Common myeloid progenitor, CD34-positive (primary cell): ENCODE results near the gene ITPR2.
"Not testable (repeated sequence)": the region's sequence is repeated elsewhere in the genome, so short reads cannot be mapped to it uniquely, and the experiment has no call there.

Source experiments
- CTCF ChIA-PET: fragments of 350-600 bp; sonication (Branson Sonifier 250); formaldehyde crosslinking; loops from one replicate; lab custom pipeline; 2021; ENCODE audit warnings: antibody characterized with exemption; lab: Charles Lee
- POLR2A ChIA-PET: fragments of 350-600 bp; sonication (Branson Sonifier 250); formaldehyde crosslinking; loops from one replicate; lab custom pipeline; 2021; ENCODE audit warnings: antibody characterized with exemption; lab: Charles Lee
- DNase-seq, 3 donors: peaks; one replicate each; pipeline versions ENCODE4 v3.0.0 to v3.0.0-alpha.2; 2013
- H3K27ac ChIP-seq, 2 experiments: 1 replicate in 1 of 2; 2 replicates in 1 of 2; pipeline ENCODE4 v1.7.0; 2013; ENCODE audit warnings: inconsistent platforms in 2 of 2, low read length in 2 of 2, mild to moderate bottlenecking in 2 of 2, low read depth in 1 of 2, moderate library complexity in 1 of 2; ENCODE audit not compliant: severe bottlenecking in 2 of 2, insufficient read depth in 1 of 2, poor library complexity in 1 of 2
- H3K27me3 ChIP-seq, 5 experiments: replicated peaks in 2 of 5; 1 replicate in 3 of 5; 2 replicates in 2 of 5; pipeline versions ENCODE4 v1.6.1 to v1.7.0; 2013; ENCODE audit warnings: low read length in 4 of 5, mild to moderate bottlenecking in 2 of 5, moderate library complexity in 2 of 5, inconsistent platforms in 1 of 5; ENCODE audit not compliant: insufficient read depth in 5 of 5, control insufficient read depth in 4 of 5
- H3K36me3 ChIP-seq, 4 experiments: 1 replicate in 2 of 4; 2 replicates in 2 of 4; pipeline versions ENCODE4 v1.6.1 to v1.7.0; 2013; ENCODE audit warnings: low read length in 3 of 4, control low read depth in 1 of 4, mild to moderate bottlenecking in 1 of 4; ENCODE audit not compliant: control insufficient read depth in 4 of 4, insufficient read depth in 4 of 4
- H3K4me1 ChIP-seq, 4 experiments: 1 replicate in 3 of 4; 2 replicates in 1 of 4; pipeline versions ENCODE4 v1.6.1 to v1.7.1; 2013; ENCODE audit warnings: low read length in 3 of 4, mild to moderate bottlenecking in 3 of 4, control low read depth in 1 of 4, inconsistent platforms in 1 of 4, moderate library complexity in 1 of 4; ENCODE audit not compliant: control insufficient read depth in 4 of 4, insufficient read depth in 4 of 4; ENCODE audit errors: control extremely low read depth in 1 of 4
- H3K4me3 ChIP-seq, 7 experiments: 1 replicate in 4 of 7; 2 replicates in 3 of 7; pipeline versions ENCODE4 v1.5.1 to v1.7.0; 2013; ENCODE audit warnings: mild to moderate bottlenecking in 7 of 7, low read length in 6 of 7, moderate library complexity in 6 of 7, inconsistent platforms in 2 of 7, low read depth in 2 of 7, control low read depth in 1 of 7; ENCODE audit not compliant: insufficient read depth in 4 of 7, control insufficient read depth in 1 of 7; ENCODE audit errors: extremely low read depth in 1 of 7
- H3K9me3 ChIP-seq, 5 experiments: 1 replicate in 4 of 5; 2 replicates in 1 of 5; pipeline versions ENCODE4 v1.6.1 to v1.7.1; 2013; ENCODE audit warnings: low read length in 4 of 5, mild to moderate bottlenecking in 2 of 5, inconsistent platforms in 1 of 5, low read depth in 1 of 5, moderate library complexity in 1 of 5; ENCODE audit not compliant: control insufficient read depth in 4 of 5, insufficient read depth in 2 of 5; ENCODE audit errors: control extremely low read depth in 1 of 5
- WGBS: methylation state at CpG from one replicate; pipeline ENCODE4 v1.1.5; 2013; ENCODE audit not compliant: insufficient coverage; 5-methylcytosine and 5-hydroxymethylcytosine counted together

Gene ITPR2

GRCh38 chr12:26606911-26607310 is 226.1 kb downstream of the ITPR2 start:
- POLR2A ChIA-PET = no interaction called here

GRCh38 chr12:26604813-26605212 is 228.2 kb downstream of the ITPR2 start:
- H3K4me3 ChIP-seq, POLR2A ChIA-PET, H3K4me1 ChIP-seq, H3K9me3 ChIP-seq, H3K27ac ChIP-seq, CTCF ChIA-PET, H3K27me3 ChIP-seq, DNase-seq: not testable (repeated sequence)
- peaks cover 1 to 18% (median 7%) of the 10 kb centered on the region in 4 experiments for H3K36me3 ChIP-seq
- 100% methylated on average over 4 of the region's 7 CpGs for WGBS

More at GRCh38 chr12:26606911-26607310, 226.1 kb downstream of the ITPR2 start:
- no peak overlapping the region for H3K27ac ChIP-seq
- no peak for DNase-seq
- CTCF ChIA-PET = interaction anchor here (1.1 to 1.3 kb wide), 2 partner anchors 34 to 488 kb away, joined by 4 read pairs; no protein-coding TSS in a partner anchor
- no peaks in the 10 kb centered on the region for H3K4me1 ChIP-seq
- H3K27me3 ChIP-seq = no peaks in the 10 kb centered on the region
- H3K36me3 ChIP-seq = peaks cover 0 to 14% (median 5%) of the 10 kb centered on the region in 4 experiments
- H3K4me3 ChIP-seq = no peak overlapping the region
- no peaks in the 10 kb centered on the region for H3K9me3 ChIP-seq

- POLR2A ChIA-PET = no interaction called here
- CTCF ChIA-PET = interaction anchor here (0.6 kb wide), 1 partner anchor 36 kb away, joined by 3 read pairs; no protein-coding TSS in a partner anchor
These were observed 233.8 kb downstream of the ITPR2 start for GRCh38 chr12:26599096-26599695.

GRCh38 chr12:26595806-26596205 is 237.2 kb downstream of the ITPR2 start:
- peaks cover 17 to 50% (median 31%) of the 10 kb centered on the region in 4 experiments for H3K36me3 ChIP-seq
- POLR2A ChIA-PET = no interaction called here

More at GRCh38 chr12:26599096-26599695, 233.8 kb downstream of the ITPR2 start:
- Histone ChIP-seq H3K27ac (no peak overlapping the region), H3K36me3 (peaks cover 16 to 46% (median 27%) of the 10 kb centered on the region in 4 experiments), H3K4me1 (no peaks in the 10 kb centered on the region), H3K27me3 (no peaks in the 10 kb centered on the region), H3K9me3 (no peaks in the 10 kb centered on the region), H3K4me3 (no peak overlapping the region)
- 100% methylated on average over 3 of the region's 7 CpGs for WGBS
- no peak for DNase-seq

GRCh38 chr12:26580619-26581018 is 252.4 kb downstream of the ITPR2 start:
- H3K4me3 ChIP-seq = no peak overlapping the region
- POLR2A ChIA-PET = no interaction called here
- 100% methylated on average over 1 of the region's 2 CpGs for WGBS

More at GRCh38 chr12:26595806-26596205, 237.2 kb downstream of the ITPR2 start:
- H3K27me3 ChIP-seq = no peaks in the 10 kb centered on the region
- no peaks in the 10 kb centered on the region for H3K4me1 ChIP-seq
- no CpG with 5 or more reads among the region's 1 CpG for WGBS
- H3K4me3 ChIP-seq = no peak overlapping the region
- CTCF ChIA-PET = no interaction called here
- no peak for DNase-seq
- no peaks in the 10 kb centered on the region for H3K9me3 ChIP-seq
- no peak overlapping the region for H3K27ac ChIP-seq

GRCh38 chr12:26576266-26576665 is 256.7 kb downstream of the ITPR2 start:
- ChIA-PET POLR2A (no interaction called here), CTCF (no interaction called here)
- Histone ChIP-seq H3K27me3 (no peaks in the 10 kb centered on the region), H3K4me3 (no peak overlapping the region), H3K27ac (no peak overlapping the region), H3K9me3 (no peaks in the 10 kb centered on the region), H3K4me1 (peaks cover 0 to 7% (median 1%) of the 10 kb centered on the region in 4 experiments), H3K36me3 (peaks cover 5 to 40% (median 25%) of the 10 kb centered on the region in 4 experiments)
- WGBS = 95% methylated on average over 4 of the region's 6 CpGs
- peak in 1 of 3 donors; percentile 3 for DNase-seq

More at GRCh38 chr12:26580619-26581018, 252.4 kb downstream of the ITPR2 start:
- Histone ChIP-seq H3K36me3 (peaks cover 2 to 41% (median 21%) of the 10 kb centered on the region in 4 experiments), H3K9me3 (no peaks in the 10 kb centered on the region), H3K27ac (no peak overlapping the region), H3K4me1 (peaks cover 0 to 7% (median 1%) of the 10 kb centered on the region in 4 experiments), H3K27me3 (no peaks in the 10 kb centered on the region)
- no peak for DNase-seq
- CTCF ChIA-PET = no interaction called here

GRCh38 chr12:26573225-26573909 is 259.6 kb downstream of the ITPR2 start:
- WGBS = 89% methylated on average over 1 of the region's 1 CpG
- H3K9me3 ChIP-seq = no peaks in the 10 kb centered on the region
- POLR2A ChIA-PET = no interaction called here

More at GRCh38 chr12:26573225-26573909, 259.6 kb downstream of the ITPR2 start:
- no peak overlapping the region for H3K4me3 ChIP-seq
- CTCF ChIA-PET = no interaction called here
- peaks cover 7 to 24% (median 19%) of the 10 kb centered on the region in 4 experiments for H3K36me3 ChIP-seq
- H3K27ac ChIP-seq = no peak overlapping the region
- DNase-seq = peak; percentile 6 to 36 (median 33)
- H3K27me3 ChIP-seq = no peaks in the 10 kb centered on the region
- H3K4me1 ChIP-seq = peaks cover 0 to 7% (median 1%) of the 10 kb centered on the region in 4 experiments
